ENCODE measurements around the gene SEMG2.

- TF ChIP-seq CTCF (conservative IDR thresholded peaks at IDR 0.05; ENCODE audit: low read depth, low read length), result no peak
- no peak for TF ChIP-seq EZH2 (IDR thresholded peaks at IDR 0.05; ENCODE audit: low read length, unreplicated experiment)
- TF ChIP-seq EZH2phosphoT487 (IDR thresholded peaks at IDR 0.05; ENCODE audit: borderline replicate concordance, low read length), result no peak
Measured at GRCh38 chr20:45263556-45264266, 42.5 kb downstream of the SEMG2 start.

All from PC-3 (cell line).